Liver (tissue), 3 donors: Measurements from ENCODE around the gene PHKB.

Experiments
- CTCF ChIP-seq: fragments of 150-350 bp; IDR thresholded peaks from 2 replicates; pipeline ENCODE4 v1.5.1; 2017; ENCODE audit warnings: improper control_type of control experiment, low read depth, low read length; ENCODE audit not compliant: missing input control
- HNF4G ChIP-seq: IDR thresholded peaks from 2 replicates; pipeline ENCODE4 v1.6.1; 2016; ENCODE audit warnings: antibody characterized with exemption
- JUND ChIP-seq, 2 donors: IDR thresholded peaks; 2 replicates each; pipeline ENCODE4 v1.6.1; 2016; ENCODE audit warnings: antibody characterized with exemption in 2 of 2
- YY1 ChIP-seq: IDR thresholded peaks from 2 replicates; pipeline ENCODE4 v1.6.1; 2016; ENCODE audit warnings: antibody characterized with exemption, mild to moderate bottlenecking
- donor health status: healthy.
- donor health status: healthy.

GRCh38 chr16:47613251-47613650 is 152.1 kb downstream of the PHKB start:
- TF ChIP-seq YY1, result no peak
- TF ChIP-seq CTCF, result no peak
- no peak for TF ChIP-seq HNF4G
- no peak for TF ChIP-seq JUND (IDR thresholded peaks at IDR 0.05)
